Tibial artery (tissue), 4 donors: Measurements from ENCODE around the gene TXNDC15.
"Not testable (repeated sequence)": the region's sequence is repeated elsewhere in the genome, so short reads cannot be mapped to it uniquely, and the experiment has no call there.

Source experiments
- DNase-seq, 2 donors: peaks; one replicate each; pipeline ENCODE4 v3.0.0-alpha.2; 2019
- H3K27ac ChIP-seq, 2 donors: fragments of 200-600 bp; sonication (generic) in 1 of 2; 1 replicate in 1 of 2; 2 replicates in 1 of 2; pipeline ENCODE4 v1.5.1; 2018 to 2019; ENCODE audit warnings: mild to moderate bottlenecking in 1 of 2
- H3K27me3 ChIP-seq, 2 donors: fragments of 200-600 bp; sonication (generic) in 1 of 2; one replicate each; pipeline versions ENCODE4 v1.5.1 to v1.6.0; 2016 to 2019
- H3K36me3 ChIP-seq, 3 donors: fragments of 200-600 bp; sonication (generic) in 2 of 3; one replicate each; pipeline ENCODE4 v1.5.1; 2016 to 2019; ENCODE audit warnings: mild to moderate bottlenecking in 2 of 3
- H3K4me1 ChIP-seq, 4 donors: fragments of 200-600 bp; sonication (generic) in 2 of 4; 1 replicate in 3 of 4; 2 replicates in 1 of 4; pipeline ENCODE4 v1.5.1; 2016 to 2019
- H3K4me3 ChIP-seq, 2 donors: fragments of 200-600 bp; sonication (generic) in 1 of 2; 1 replicate in 1 of 2; 2 replicates in 1 of 2; pipeline ENCODE4 v1.5.1; 2018 to 2019; ENCODE audit warnings: mild to moderate bottlenecking in 2 of 2
- H3K9me3 ChIP-seq, 3 donors: fragments of 200-600 bp; sonication (generic) in 1 of 3; one replicate each; pipeline ENCODE4 v1.5.1; 2016 to 2019
- intact Hi-C: fragments of 100-400 bp; cut with DNase I; formaldehyde crosslinking; loops from one replicate; pipeline ENCODE4 v1.15.0; 2023; ENCODE audit warnings: low total_unique reads
- TF ChIP-seq, protein P1 (sequence below), 2 experiments: fragments of 200-600 bp in 1 of 2; fragments of 450-650 bp in 1 of 2; IDR thresholded peaks; one replicate each; pipeline ENCODE4 v1.5.1; 2017 to 2019; ENCODE audit warnings: antibody characterized with exemption in 2 of 2, mild to moderate bottlenecking in 1 of 2, moderate library complexity in 1 of 2

The TXNDC15 gene

DNA sequence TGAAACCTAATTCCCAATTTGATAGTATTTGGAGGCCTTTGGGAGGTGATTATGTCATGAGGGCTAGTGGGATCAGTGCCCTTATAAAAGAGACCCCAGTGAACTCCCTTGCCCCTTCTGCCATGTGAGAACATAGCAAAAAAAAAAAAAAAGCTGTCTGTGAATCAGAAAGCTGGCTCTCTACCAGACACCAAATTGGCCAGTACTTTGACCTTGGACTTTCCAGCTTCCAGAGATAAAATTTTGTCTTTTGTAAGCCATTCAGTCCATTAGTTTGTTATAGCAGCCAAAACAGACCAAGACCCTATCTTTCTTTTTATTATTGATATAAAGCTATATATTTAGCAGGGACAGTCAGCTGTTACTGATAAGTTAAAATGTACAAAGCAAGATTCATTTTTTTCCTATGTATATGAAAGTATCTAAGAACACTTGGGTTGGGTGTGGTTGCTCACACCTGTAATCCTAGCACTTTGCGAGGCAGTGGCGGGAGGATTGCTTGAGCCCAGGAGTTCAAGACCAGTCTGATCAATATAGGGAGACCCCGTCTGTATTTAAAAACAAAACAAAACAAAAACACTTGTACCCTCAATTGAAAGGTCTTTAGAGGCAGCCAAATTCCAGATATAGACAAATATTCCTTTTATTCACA, 36.5 kb upstream of the TXNDC15 start:
- H3K27ac ChIP-seq: no peak overlapping the region
- TF ChIP-seq, protein P1, sequence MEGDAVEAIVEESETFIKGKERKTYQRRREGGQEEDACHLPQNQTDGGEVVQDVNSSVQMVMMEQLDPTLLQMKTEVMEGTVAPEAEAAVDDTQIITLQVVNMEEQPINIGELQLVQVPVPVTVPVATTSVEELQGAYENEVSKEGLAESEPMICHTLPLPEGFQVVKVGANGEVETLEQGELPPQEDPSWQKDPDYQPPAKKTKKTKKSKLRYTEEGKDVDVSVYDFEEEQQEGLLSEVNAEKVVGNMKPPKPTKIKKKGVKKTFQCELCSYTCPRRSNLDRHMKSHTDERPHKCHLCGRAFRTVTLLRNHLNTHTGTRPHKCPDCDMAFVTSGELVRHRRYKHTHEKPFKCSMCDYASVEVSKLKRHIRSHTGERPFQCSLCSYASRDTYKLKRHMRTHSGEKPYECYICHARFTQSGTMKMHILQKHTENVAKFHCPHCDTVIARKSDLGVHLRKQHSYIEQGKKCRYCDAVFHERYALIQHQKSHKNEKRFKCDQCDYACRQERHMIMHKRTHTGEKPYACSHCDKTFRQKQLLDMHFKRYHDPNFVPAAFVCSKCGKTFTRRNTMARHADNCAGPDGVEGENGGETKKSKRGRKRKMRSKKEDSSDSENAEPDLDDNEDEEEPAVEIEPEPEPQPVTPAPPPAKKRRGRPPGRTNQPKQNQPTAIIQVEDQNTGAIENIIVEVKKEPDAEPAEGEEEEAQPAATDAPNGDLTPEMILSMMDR (IDR thresholded peaks at IDR 0.05): no peak
- no peaks in the 10 kb centered on the region for H3K9me3 ChIP-seq
- DNase-seq: no peak
- H3K4me3 ChIP-seq: no peak overlapping the region
- H3K27me3 ChIP-seq: no peaks in the 10 kb centered on the region
- intact Hi-C loops: no loop called here
- peaks cover 0 to 46% (median 15%) of the 10 kb centered on the region in 3 donors for H3K36me3 ChIP-seq
- peaks cover 0 to 24% (median 14%) of the 10 kb centered on the region in 4 donors for H3K4me1 ChIP-seq

DNA sequence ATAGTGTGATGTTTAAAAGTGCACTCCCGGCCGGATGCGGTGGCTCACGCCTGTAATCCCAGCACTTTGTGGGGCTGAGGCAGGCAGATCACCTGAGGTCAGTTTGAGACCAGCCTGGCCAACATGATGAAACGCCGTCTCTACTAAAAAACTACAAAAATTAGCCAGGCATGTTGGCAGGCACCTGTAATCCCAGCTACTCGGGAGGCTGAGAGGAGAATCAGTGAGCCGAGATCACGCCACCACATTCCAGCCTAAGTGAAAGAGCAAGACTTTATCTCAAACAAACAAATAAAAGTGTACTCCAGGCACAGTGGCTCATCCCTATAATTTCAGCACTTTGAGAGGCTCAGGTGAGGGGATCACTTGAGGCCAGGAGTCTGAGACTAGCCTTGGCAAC, 35.8 kb upstream of the TXNDC15 start:
- H3K4me1 ChIP-seq: peaks cover 0 to 17% (median 13%) of the 10 kb centered on the region in 4 donors
- H3K36me3 ChIP-seq: peaks cover 0 to 41% (median 15%) of the 10 kb centered on the region in 3 donors
- DNase-seq, intact Hi-C loops, H3K9me3 ChIP-seq, H3K4me3 ChIP-seq, H3K27me3 ChIP-seq, H3K27ac ChIP-seq: not testable (repeated sequence)

DNA sequence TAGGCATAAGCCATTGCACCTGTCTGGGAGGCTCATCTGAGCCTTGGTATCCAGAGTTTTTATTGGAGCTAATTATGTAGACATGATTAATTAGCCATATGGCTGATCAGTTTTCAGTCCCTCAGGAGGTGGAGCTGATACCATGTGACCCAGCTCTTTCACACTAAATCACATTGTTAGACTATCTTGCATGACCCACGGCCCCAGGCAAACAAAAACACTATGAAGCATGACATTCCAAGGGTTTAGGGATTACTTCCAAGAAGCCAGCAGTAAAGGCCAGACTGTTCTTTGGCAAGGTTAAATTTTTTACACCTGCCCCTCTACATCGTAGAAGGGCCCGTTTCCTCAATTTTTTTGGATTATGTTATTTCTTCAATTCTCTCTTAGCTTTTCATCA, 33.4 kb upstream of the TXNDC15 start:
- H3K4me1 ChIP-seq: peaks cover 0 to 6% (median 4%) of the 10 kb centered on the region in 4 donors
- intact Hi-C loops: no loop called here
- TF ChIP-seq, protein P1 (IDR thresholded peaks at IDR 0.05): no peak

DNA sequence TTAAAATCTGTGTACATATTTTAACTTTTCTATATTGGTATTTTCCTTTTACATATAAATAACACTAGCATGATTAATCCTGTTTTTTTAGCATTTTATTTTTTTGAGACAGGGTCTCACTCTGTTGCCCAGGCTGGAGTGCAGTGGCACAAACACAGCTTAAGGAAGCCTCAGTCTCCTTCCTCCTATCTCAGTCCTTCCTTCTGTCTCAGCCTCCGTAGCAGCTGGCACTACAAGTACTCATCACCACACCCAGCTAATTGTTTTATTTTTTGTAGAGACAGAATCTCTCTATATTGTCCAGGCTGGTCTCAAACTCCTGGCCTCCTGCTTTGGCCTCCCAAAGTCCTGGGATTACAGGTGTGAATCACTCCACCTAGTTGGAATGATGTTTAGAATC, 29.9 kb upstream of the TXNDC15 start:
- Histone ChIP-seq H3K27ac (no peak overlapping the region), H3K4me3 (no peak overlapping the region), H3K27me3 (no peaks in the 10 kb centered on the region), H3K9me3 (no peaks in the 10 kb centered on the region), H3K36me3 (peaks cover 0 to 20% (median 14%) of the 10 kb centered on the region in 3 donors), H3K4me1 (peaks cover 0 to 31% (median 23%) of the 10 kb centered on the region in 4 donors)
- TF ChIP-seq, protein P1 (IDR thresholded peaks at IDR 0.05): no peak
- intact Hi-C loops: no loop called here
- no peak for DNase-seq

More for the DNA sequence above, 33.4 kb upstream of the TXNDC15 start:
- H3K27me3 ChIP-seq: no peaks in the 10 kb centered on the region
- DNase-seq: no peak
- no peak overlapping the region for H3K4me3 ChIP-seq
- no peaks in the 10 kb centered on the region for H3K9me3 ChIP-seq
- peaks cover 0 to 40% (median 15%) of the 10 kb centered on the region in 3 donors for H3K36me3 ChIP-seq
- no peak overlapping the region for H3K27ac ChIP-seq

DNA sequence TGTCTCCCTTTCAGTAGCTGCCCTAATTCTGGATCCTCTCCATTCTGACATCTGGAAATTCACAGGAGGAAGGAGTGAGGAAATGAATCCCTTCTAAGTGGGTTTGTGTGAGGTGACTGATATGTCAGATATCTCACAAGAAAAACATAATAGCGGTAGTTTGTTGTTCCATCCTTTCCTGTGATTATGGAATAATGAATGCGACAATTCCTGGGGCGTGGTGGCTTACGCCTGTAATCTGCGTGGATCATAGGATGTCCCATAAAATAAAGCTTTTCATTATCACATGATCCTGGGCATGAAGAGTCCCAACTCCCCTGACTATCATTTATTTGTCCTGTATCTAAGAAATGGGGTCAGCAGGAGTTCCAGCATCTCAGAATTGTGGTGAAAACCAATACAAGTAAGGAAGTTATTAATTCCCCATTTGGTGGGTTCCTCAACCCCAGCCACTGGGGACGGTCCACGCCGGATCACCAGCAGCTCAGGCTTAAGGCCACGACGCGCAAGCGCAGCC, 28.8 kb upstream of the TXNDC15 start:
- intact Hi-C loops: loop anchor here (5.0 kb wide), 1 partner anchor 57 kb away; no protein-coding TSS in a partner anchor
- peak overlapping the region; percentile 73 to 83 for H3K4me3 ChIP-seq

More for the DNA sequence above, 28.8 kb upstream of the TXNDC15 start:
- H3K27ac ChIP-seq: peak overlapping the region; percentile 95 to 96
- peaks cover 0 to 9% (median 8%) of the 10 kb centered on the region in 3 donors for H3K36me3 ChIP-seq
- no peak for DNase-seq
- no peaks in the 10 kb centered on the region for H3K27me3 ChIP-seq
- H3K4me1 ChIP-seq: peaks cover 0 to 41% (median 28%) of the 10 kb centered on the region in 4 donors
- TF ChIP-seq, protein P1 (IDR thresholded peaks at IDR 0.05): peak in 1 of 2 experiments; percentile 8
- no peaks in the 10 kb centered on the region for H3K9me3 ChIP-seq
